Keratinocyte (primary cell): ENCODE results near the gene SLC7A5.

Experiments
- CTCF ChIP-seq, 3 experiments: IDR thresholded peaks in 1 of 3; conservative IDR thresholded peaks in 1 of 3; optimal IDR thresholded peaks in 1 of 3; 2 replicates in 2 of 3; 3 replicates in 1 of 3; pipeline versions ENCODE3 to v1.5.1; 2011; ENCODE audit warnings: low read length in 3 of 3, mild to moderate bottlenecking in 3 of 3, moderate library complexity in 2 of 3, control low read depth in 1 of 3, inconsistent platforms in 1 of 3; ENCODE audit not compliant: insufficient read depth in 2 of 3; ENCODE audit errors: extremely low read depth in 1 of 3
- EZH2 ChIP-seq: IDR thresholded peaks from one replicate; pipeline ENCODE4 v1.6.1; 2012; ENCODE audit warnings: inconsistent platforms, mild to moderate bottlenecking, low read length, moderate library complexity

GRCh38 chr16:87809150-87809902 lies 60.0 kb downstream of the SLC7A5 start:
- TF ChIP-seq CTCF (optimal IDR thresholded peaks at IDR 0.05 in 1 of 3, IDR thresholded peaks at IDR 0.05 in 1 of 3, conservative IDR thresholded peaks at IDR 0.05 in 1 of 3; ENCODE audit: extremely low read depth in 1 of 3, insufficient read depth in 2 of 3, low read length in 3 of 3): no peak
- TF ChIP-seq EZH2: no peak
